Gastrocnemius medialis (tissue), 4 donors: ENCODE measurements around the gene CDH23.

ENCODE experiments used
- POLR2A ChIP-seq, 2 donors: fragments of 450-650 bp; IDR thresholded peaks; one replicate each; pipeline ENCODE4 v1.6.1; 2017; ENCODE audit warnings: antibody characterized with exemption in 2 of 2, mild to moderate bottlenecking in 2 of 2, moderate library complexity in 2 of 2
- TF ChIP-seq, protein P1 (sequence below), 5 experiments: fragments of 450-650 bp in 3 of 5; fragments of 200-600 bp in 2 of 5; sonication (generic) in 2 of 5; IDR thresholded peaks in 4 of 5; conservative IDR thresholded peaks in 1 of 5; 1 replicate in 4 of 5; 2 replicates in 1 of 5; pipeline ENCODE4 v1.5.1; 2016 to 2019; ENCODE audit warnings: antibody characterized with exemption in 5 of 5, mild to moderate bottlenecking in 3 of 5, moderate library complexity in 3 of 5

DNA sequence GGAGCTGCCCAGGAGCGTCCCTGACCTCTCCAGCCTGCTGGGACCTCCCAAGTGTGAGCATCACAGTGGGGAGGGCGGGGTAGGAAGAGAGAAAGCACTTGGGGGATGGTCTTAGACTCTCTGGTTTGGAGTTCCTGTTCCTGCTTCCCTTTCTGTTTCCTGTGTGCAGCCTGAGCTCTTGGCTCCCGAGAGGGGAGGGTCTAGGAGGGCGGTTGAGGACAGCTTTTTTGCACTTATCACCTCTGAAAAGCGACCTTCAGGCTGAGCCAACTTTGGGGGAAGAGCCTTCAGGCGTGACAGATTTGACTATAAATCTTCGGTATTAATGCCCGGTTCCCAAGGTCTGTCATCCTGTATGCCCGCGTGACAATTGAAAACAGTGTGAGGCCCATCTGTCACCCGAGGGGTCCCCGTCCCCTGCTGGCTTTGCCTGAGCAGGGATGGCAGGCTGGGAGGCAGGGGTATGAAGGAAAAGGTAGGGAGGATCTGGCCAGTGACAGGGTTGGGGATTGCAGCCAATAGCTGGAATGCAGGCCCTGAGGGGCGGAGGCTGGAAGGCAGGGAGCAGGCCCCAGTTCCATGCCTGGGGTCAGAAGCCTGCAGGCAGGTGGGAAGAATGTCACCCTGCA lies 78.6 kb downstream of the CDH23 start:
- TF ChIP-seq, protein P1, sequence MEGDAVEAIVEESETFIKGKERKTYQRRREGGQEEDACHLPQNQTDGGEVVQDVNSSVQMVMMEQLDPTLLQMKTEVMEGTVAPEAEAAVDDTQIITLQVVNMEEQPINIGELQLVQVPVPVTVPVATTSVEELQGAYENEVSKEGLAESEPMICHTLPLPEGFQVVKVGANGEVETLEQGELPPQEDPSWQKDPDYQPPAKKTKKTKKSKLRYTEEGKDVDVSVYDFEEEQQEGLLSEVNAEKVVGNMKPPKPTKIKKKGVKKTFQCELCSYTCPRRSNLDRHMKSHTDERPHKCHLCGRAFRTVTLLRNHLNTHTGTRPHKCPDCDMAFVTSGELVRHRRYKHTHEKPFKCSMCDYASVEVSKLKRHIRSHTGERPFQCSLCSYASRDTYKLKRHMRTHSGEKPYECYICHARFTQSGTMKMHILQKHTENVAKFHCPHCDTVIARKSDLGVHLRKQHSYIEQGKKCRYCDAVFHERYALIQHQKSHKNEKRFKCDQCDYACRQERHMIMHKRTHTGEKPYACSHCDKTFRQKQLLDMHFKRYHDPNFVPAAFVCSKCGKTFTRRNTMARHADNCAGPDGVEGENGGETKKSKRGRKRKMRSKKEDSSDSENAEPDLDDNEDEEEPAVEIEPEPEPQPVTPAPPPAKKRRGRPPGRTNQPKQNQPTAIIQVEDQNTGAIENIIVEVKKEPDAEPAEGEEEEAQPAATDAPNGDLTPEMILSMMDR (IDR thresholded peaks at IDR 0.05 in 4 of 5, conservative IDR thresholded peaks at IDR 0.05 in 1 of 5): no peak
- TF ChIP-seq POLR2A (IDR thresholded peaks at IDR 0.05): no peak
